Measurements from ENCODE around the gene ZNF44. TPM values are rescaled to one million over a fixed set of nuclear protein-coding genes. Genes with fewer than 3 reads are reported as not detected.

Gene ZNF44
- total RNA-seq, 1 experiment from 2014 or later = 7.4 TPM

Other genes starting within 250 kb of the ZNF44 start
- 0.67 TPM in 1 of 2 replicates, not detected in the other for gene ZNF878, start 241.9 kb downstream of the ZNF44 start, total RNA-seq (2014; rRNA removed; shearing (Covaris generic); ENCODE audit: low replicate concordance)
- gene ZNF844, start 230.2 kb downstream of the ZNF44 start, total RNA-seq (2014; rRNA removed; shearing (Covaris generic); ENCODE audit: low replicate concordance) = 0.24 TPM in 1 of 2 replicates, not detected in the other
- 3.4 and 20.8 TPM in 2 replicates for gene ZNF20, start 154.5 kb downstream of the ZNF44 start, total RNA-seq (2014; rRNA removed; shearing (Covaris generic); ENCODE audit: low replicate concordance)
- not detected in 2 replicates for gene ZNF625, start 138.1 kb downstream of the ZNF44 start, total RNA-seq (2014; rRNA removed; shearing (Covaris generic); ENCODE audit: low replicate concordance)
- gene ZNF136, start 131.8 kb downstream of the ZNF44 start, total RNA-seq (2014; rRNA removed; shearing (Covaris generic); ENCODE audit: low replicate concordance) = 1.1 and 6.6 TPM in 2 replicates
- 1.3 and 13.5 TPM in 2 replicates for gene ZNF563, start 38.8 kb upstream of the ZNF44 start, total RNA-seq (2014; rRNA removed; shearing (Covaris generic); ENCODE audit: low replicate concordance)
- gene ZNF442, start 70.8 kb upstream of the ZNF44 start, total RNA-seq (2014; rRNA removed; shearing (Covaris generic); ENCODE audit: low replicate concordance) = 0.84 TPM in 2 replicates
- gene ZNF799, start 106.4 kb upstream of the ZNF44 start, total RNA-seq (2014; rRNA removed; shearing (Covaris generic); ENCODE audit: low replicate concordance) = 4.8 and 6.8 TPM in 2 replicates
- 8.7 and 17.2 TPM in 2 replicates for gene ZNF443, start 146.1 kb upstream of the ZNF44 start, total RNA-seq (2014; rRNA removed; shearing (Covaris generic); ENCODE audit: low replicate concordance)
- gene ZNF709, start 189.9 kb upstream of the ZNF44 start, total RNA-seq (2014; rRNA removed; shearing (Covaris generic); ENCODE audit: low replicate concordance) = 1.1 and 5.2 TPM in 2 replicates